ENCODE results near the gene GREB1L.

GRCh38 chr18:21458310-21458709, 216.3 kb downstream of the GREB1L start:
- no peak for TF ChIP-seq POLR2A (IDR thresholded peaks at IDR 0.05; ENCODE audit: low read depth, low read length)
- TF ChIP-seq POLR2AphosphoS5 (IDR thresholded peaks at IDR 0.05; ENCODE audit: low read depth, low read length), result no peak
- TF ChIP-seq PAX5 (IDR thresholded peaks at IDR 0.05; ENCODE audit: insufficient read depth, low read length, severe bottlenecking), result no peak
- no peak for TF ChIP-seq TAF1 (IDR thresholded peaks at IDR 0.05; ENCODE audit: low read depth, low read length)
- no peak for TF ChIP-seq SPI1 (IDR thresholded peaks at IDR 0.05; ENCODE audit: low read depth, low read length)
- no peak for TF ChIP-seq POU2F2 (IDR thresholded peaks at IDR 0.05; ENCODE audit: low read depth, low read length)
